Measurements from ENCODE around the gene DLGAP1.

DNA sequence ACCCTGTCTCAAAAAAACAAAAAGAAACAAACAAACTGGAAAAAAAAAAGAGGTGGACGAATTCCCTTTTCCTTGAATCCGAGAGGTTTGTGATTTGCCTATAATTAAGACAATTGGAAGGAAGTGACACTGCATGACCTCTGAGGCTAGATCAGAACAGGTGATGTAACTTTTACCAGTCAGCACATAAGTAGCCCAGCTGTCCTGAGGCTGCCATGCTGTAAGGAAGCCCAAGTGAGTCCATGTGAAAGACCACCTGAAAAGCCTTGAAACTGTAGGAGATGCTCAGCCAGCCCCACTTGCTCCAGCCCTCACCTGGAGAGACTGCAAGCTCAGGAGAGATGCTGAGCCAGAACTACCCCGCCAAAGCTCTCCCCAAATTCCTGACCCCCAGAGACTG is 838.4 kb downstream of the DLGAP1 start:
- TF ChIP-seq, protein P1, sequence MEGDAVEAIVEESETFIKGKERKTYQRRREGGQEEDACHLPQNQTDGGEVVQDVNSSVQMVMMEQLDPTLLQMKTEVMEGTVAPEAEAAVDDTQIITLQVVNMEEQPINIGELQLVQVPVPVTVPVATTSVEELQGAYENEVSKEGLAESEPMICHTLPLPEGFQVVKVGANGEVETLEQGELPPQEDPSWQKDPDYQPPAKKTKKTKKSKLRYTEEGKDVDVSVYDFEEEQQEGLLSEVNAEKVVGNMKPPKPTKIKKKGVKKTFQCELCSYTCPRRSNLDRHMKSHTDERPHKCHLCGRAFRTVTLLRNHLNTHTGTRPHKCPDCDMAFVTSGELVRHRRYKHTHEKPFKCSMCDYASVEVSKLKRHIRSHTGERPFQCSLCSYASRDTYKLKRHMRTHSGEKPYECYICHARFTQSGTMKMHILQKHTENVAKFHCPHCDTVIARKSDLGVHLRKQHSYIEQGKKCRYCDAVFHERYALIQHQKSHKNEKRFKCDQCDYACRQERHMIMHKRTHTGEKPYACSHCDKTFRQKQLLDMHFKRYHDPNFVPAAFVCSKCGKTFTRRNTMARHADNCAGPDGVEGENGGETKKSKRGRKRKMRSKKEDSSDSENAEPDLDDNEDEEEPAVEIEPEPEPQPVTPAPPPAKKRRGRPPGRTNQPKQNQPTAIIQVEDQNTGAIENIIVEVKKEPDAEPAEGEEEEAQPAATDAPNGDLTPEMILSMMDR (IDR thresholded peaks at IDR 0.05), result no peak
- TF ChIP-seq POLR2AphosphoS5 (IDR thresholded peaks at IDR 0.05) (no peak), POLR2A (IDR thresholded peaks at IDR 0.05) (no peak)

All from breast epithelium (tissue), 3 donors.